BE2C (cell line): ENCODE measurements around the gene GALNT2.

Experiments used
- DNase-seq: peaks from one replicate; pipeline ENCODE4 v3.0.0-alpha.2; 2020
- H3K27me3 ChIP-seq: fragments of 250-450 bp; sonication (Bioruptor Pico); 2 replicates; pipeline ENCODE4 v1.5.1; 2020; ENCODE audit warnings: mild to moderate bottlenecking
- H3K36me3 ChIP-seq: fragments of 250-450 bp; sonication (Bioruptor Pico); 2 replicates; pipeline ENCODE4 v1.5.1; 2020; ENCODE audit warnings: mild to moderate bottlenecking
- H3K4me1 ChIP-seq: fragments of 250-450 bp; sonication (Bioruptor Pico); 2 replicates; pipeline ENCODE4 v1.5.1; 2020
- H3K4me3 ChIP-seq: 2 replicates; pipeline ENCODE4 v1.5.1; 2011; ENCODE audit warnings: low read depth, low read length
- H3K9me3 ChIP-seq: fragments of 250-450 bp; sonication (Bioruptor Pico); 2 replicates; pipeline ENCODE4 v1.5.1; 2020
- CTCF ChIP-seq: IDR thresholded peaks from 2 replicates; pipeline ENCODE4 v1.5.1; 2012; ENCODE audit warnings: mild to moderate bottlenecking, low read depth, low read length

Gene GALNT2

GRCh38 chr1:230028602-230029223, 38.3 kb upstream of the GALNT2 start:
- Histone ChIP-seq H3K4me1 (no peaks in the 10 kb centered on the region), H3K4me3 (no peak overlapping the region), H3K36me3 (no peaks in the 10 kb centered on the region), H3K9me3 (no peaks in the 10 kb centered on the region), H3K27me3 (no peaks in the 10 kb centered on the region)
- no peak for TF ChIP-seq CTCF
- DNase-seq = no peak

GRCh38 chr1:230029244-230029941, 37.6 kb upstream of the GALNT2 start:
- Histone ChIP-seq H3K27me3 (no peaks in the 10 kb centered on the region), H3K9me3 (no peaks in the 10 kb centered on the region), H3K36me3 (no peaks in the 10 kb centered on the region), H3K4me3 (no peak overlapping the region), H3K4me1 (no peaks in the 10 kb centered on the region)
- TF ChIP-seq CTCF = no peak
- DNase-seq = no peak

- Histone ChIP-seq H3K27me3 (no peaks in the 10 kb centered on the region), H3K4me3 (no peak overlapping the region), H3K4me1 (no peaks in the 10 kb centered on the region), H3K9me3 (no peaks in the 10 kb centered on the region), H3K36me3 (no peaks in the 10 kb centered on the region)
- no peak for TF ChIP-seq CTCF
- no peak for DNase-seq
These were observed 36.8 kb upstream of the GALNT2 start for GRCh38 chr1:230030122-230030821.

- Histone ChIP-seq H3K4me1 (no peaks in the 10 kb centered on the region), H3K9me3 (no peaks in the 10 kb centered on the region), H3K4me3 (no peak overlapping the region), H3K36me3 (no peaks in the 10 kb centered on the region), H3K27me3 (no peaks in the 10 kb centered on the region)
- TF ChIP-seq CTCF = no peak
- DNase-seq = no peak
These were observed 35.9 kb upstream of the GALNT2 start for GRCh38 chr1:230031131-230031530.

GRCh38 chr1:230032516-230033281, 34.3 kb upstream of the GALNT2 start:
- no peaks in the 10 kb centered on the region for H3K27me3 ChIP-seq
- H3K36me3 ChIP-seq = no peaks in the 10 kb centered on the region
- no peaks in the 10 kb centered on the region for H3K9me3 ChIP-seq
- no peak for TF ChIP-seq CTCF
- no peak for DNase-seq
- H3K4me3 ChIP-seq = no peak overlapping the region
- H3K4me1 ChIP-seq = no peaks in the 10 kb centered on the region
